Measurements from ENCODE around the gene ZNF500. TPM values are rescaled to one million over a fixed set of nuclear protein-coding genes. Genes with fewer than 3 reads are reported as not detected.

ZNF500 gene
- total and polyA plus RNA-seq, 2 donors (not counting 1 experiment from before 2014, with no cell fraction given): 12.0 to 26.5 TPM

DNA sequence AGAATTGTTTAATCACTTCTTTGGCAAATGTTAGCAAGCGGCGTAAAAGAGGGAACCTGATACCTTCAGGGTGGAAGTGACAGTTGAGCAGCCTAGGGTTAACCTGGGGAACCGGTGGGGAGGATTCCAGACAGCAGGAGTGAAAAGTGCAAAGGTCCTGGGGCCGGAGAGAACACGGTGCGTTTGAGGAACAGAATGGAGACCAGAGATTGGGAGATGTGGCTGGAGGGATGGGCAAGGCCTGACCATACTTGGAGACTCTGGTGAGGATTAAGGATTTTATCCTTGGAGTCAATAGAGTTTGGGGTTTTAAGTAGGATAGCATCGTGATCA, 2.3 kb upstream of the ZNF500 start:
- Histone ChIP-seq H3K79me2 (ENCODE audit: control insufficient read depth, insufficient read depth, low read length) (peaks cover 22% of the 10 kb centered on the region), H3K36me3 (replicated peaks in 1 of 2; ENCODE audit: control extremely low read depth in 1 of 2, control insufficient read depth in 1 of 2, extremely low read depth in 1 of 2, insufficient read depth in 2 of 2, low read length in 1 of 2) (no peaks in the 10 kb centered on the region), H3K27me3 (replicated peaks in 1 of 4; ENCODE audit: control extremely low read depth in 1 of 4, control insufficient read depth in 3 of 4, insufficient read depth in 4 of 4, low read length in 3 of 4) (no peaks in the 10 kb centered on the region), H3K27ac (ENCODE audit: low read length in 2 of 2) (peak overlapping the region; percentile 50 to 70), H3K4me2 (replicated peaks; ENCODE audit: low read depth, low read length, poor library complexity, severe bottlenecking) (peak overlapping the region; percentile 91), H3K9me3 (ENCODE audit: control extremely low read depth in 1 of 3, control insufficient read depth in 2 of 3, insufficient read depth in 1 of 3, low read length in 2 of 3) (no peaks in the 10 kb centered on the region), H4K20me1 (ENCODE audit: control insufficient read depth, insufficient read depth, low read length, poor library complexity, severe bottlenecking) (no peaks in the 10 kb centered on the region), H3K9ac (ENCODE audit: low read length) (no peak overlapping the region), H2AFZ (ENCODE audit: insufficient read depth, low read depth, low read length, poor library complexity, severe bottlenecking) (peak overlapping the region; percentile 99), H3K4me3 (ENCODE audit: control extremely low read depth in 1 of 5, extremely low read depth in 1 of 5, insufficient read depth in 1 of 5, low read depth in 2 of 5, low read length in 4 of 5) (peak overlapping the region in 3 of 5 experiments; percentile 64 to 87 (median 83)), H3K4me1 (ENCODE audit: control insufficient read depth in 2 of 2, insufficient read depth in 2 of 2, low read length in 2 of 2) (peaks cover 15 to 33% of the 10 kb centered on the region in 2 donors)
- H3K27ac Mint-ChIP-seq: peak overlapping the region; percentile 95
- no peaks in the 10 kb centered on the region for H3K27me3 Mint-ChIP-seq
- 79% methylated on average over 7 of the region's 7 CpGs for WGBS (ENCODE audit: insufficient coverage)
- DNase-seq (no peak), ATAC-seq (ENCODE audit: low read depth) (no peak)
- POLR2A ChIA-PET: interaction anchor here (1.4 to 2.6 kb wide), 3 partner anchors 34 to 76 kb away, joined by 5 to 14 read pairs (median 7); partner anchors contain the start of genes ANKS3, DNAAF8, NUDT16L1 and ROGDI
- H3K9me3 Mint-ChIP-seq (ENCODE audit: insufficient read depth): no peaks in the 10 kb centered on the region
- H3K4me1 Mint-ChIP-seq: peaks cover 29% of the 10 kb centered on the region
- intact Hi-C loops (cut with micrococcal nuclease): no loop called here
- CTCF ChIA-PET: interaction anchor here (0.8 to 1.9 kb wide), 2 partner anchors 33 to 35 kb away, joined by 3 to 12 read pairs; partner anchors contain the start of genes ANKS3, DNAAF8 and ROGDI
- H3K4me3 Mint-ChIP-seq: peak overlapping the region; percentile 98
- TF ChIP-seq, protein P1, sequence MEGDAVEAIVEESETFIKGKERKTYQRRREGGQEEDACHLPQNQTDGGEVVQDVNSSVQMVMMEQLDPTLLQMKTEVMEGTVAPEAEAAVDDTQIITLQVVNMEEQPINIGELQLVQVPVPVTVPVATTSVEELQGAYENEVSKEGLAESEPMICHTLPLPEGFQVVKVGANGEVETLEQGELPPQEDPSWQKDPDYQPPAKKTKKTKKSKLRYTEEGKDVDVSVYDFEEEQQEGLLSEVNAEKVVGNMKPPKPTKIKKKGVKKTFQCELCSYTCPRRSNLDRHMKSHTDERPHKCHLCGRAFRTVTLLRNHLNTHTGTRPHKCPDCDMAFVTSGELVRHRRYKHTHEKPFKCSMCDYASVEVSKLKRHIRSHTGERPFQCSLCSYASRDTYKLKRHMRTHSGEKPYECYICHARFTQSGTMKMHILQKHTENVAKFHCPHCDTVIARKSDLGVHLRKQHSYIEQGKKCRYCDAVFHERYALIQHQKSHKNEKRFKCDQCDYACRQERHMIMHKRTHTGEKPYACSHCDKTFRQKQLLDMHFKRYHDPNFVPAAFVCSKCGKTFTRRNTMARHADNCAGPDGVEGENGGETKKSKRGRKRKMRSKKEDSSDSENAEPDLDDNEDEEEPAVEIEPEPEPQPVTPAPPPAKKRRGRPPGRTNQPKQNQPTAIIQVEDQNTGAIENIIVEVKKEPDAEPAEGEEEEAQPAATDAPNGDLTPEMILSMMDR (IDR thresholded peaks at IDR 0.05): no peak
- no peak for TF ChIP-seq EZH2 (IDR thresholded peaks at IDR 0.05; ENCODE audit: borderline replicate concordance, insufficient read depth, low read depth, low read length, poor library complexity, severe bottlenecking)

DNA sequence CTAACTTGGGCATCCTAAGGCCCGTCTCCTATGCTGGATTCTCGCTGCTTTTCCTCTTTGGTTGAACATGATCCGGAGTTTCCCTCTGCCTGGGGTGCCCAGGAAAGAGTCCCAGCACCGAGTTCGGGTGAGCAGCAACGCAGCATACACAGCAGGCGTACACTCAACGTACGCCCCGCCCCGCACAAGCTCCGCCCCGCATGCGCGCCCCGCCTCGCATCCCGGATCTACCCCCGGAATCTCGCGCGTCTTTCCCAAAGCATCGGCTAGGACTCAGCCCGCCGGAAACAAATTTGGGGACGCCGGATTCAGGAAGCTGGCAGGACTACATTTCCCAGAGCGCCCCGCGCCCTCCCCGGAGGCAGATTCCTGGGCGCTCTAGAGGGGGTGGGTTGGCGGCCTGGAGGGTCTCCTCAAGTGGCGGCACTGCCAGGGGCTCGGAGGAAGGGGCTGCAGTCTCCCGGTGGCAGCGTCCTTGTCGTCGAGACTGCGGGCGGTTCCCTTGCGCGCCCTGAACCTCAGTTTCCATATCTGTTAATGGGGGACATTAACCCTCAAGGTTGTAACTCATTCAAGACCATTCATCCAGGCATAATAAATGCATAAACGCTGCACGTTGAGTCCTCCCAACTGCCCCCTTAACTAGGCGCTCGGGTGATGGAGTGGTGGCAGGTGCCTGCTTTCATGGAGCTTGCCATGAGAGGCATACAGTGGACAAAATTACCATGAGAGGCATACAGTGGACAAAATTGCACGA, 1.8 kb upstream of the ZNF500 start:
- peak overlapping the region; percentile 98 for H3K4me3 Mint-ChIP-seq
- H3K27ac Mint-ChIP-seq: peak overlapping the region; percentile 95
- ChIA-PET CTCF (interaction anchor here (0.5 to 1.9 kb wide), 2 partner anchors 29 to 34 kb away, joined by 3 to 12 read pairs; partner anchors contain the start of genes ANKS3 and DNAAF8), POLR2A (interaction anchor here (1.4 to 2.6 kb wide), 3 partner anchors 34 to 75 kb away, joined by 5 to 14 read pairs (median 7); partner anchors contain the start of genes ANKS3, DNAAF8, NUDT16L1 and ROGDI)
- Histone ChIP-seq H3K9me3 (ENCODE audit: control extremely low read depth in 1 of 3, control insufficient read depth in 2 of 3, insufficient read depth in 1 of 3, low read length in 2 of 3) (no peaks in the 10 kb centered on the region), H3K4me2 (replicated peaks; ENCODE audit: low read depth, low read length, poor library complexity, severe bottlenecking) (peak overlapping the region; percentile 91), H3K9ac (ENCODE audit: low read length) (peak overlapping the region; percentile 79), H3K27ac (ENCODE audit: low read length in 2 of 2) (peak overlapping the region; percentile 50 to 70), H3K27me3 (replicated peaks in 1 of 4; ENCODE audit: control extremely low read depth in 1 of 4, control insufficient read depth in 3 of 4, insufficient read depth in 4 of 4, low read length in 3 of 4) (no peaks in the 10 kb centered on the region), H2AFZ (ENCODE audit: insufficient read depth, low read depth, low read length, poor library complexity, severe bottlenecking) (peak overlapping the region; percentile 99), H3K4me3 (ENCODE audit: control extremely low read depth in 1 of 5, extremely low read depth in 1 of 5, insufficient read depth in 1 of 5, low read depth in 2 of 5, low read length in 4 of 5) (peak overlapping the region; percentile 63 to 87 (median 73)), H3K79me2 (ENCODE audit: control insufficient read depth, insufficient read depth, low read length) (peaks cover 22% of the 10 kb centered on the region), H3K4me1 (ENCODE audit: control insufficient read depth in 2 of 2, insufficient read depth in 2 of 2, low read length in 2 of 2) (peaks cover 15 to 33% of the 10 kb centered on the region in 2 donors), H4K20me1 (ENCODE audit: control insufficient read depth, insufficient read depth, low read length, poor library complexity, severe bottlenecking) (no peaks in the 10 kb centered on the region), H3K36me3 (replicated peaks in 1 of 2; ENCODE audit: control extremely low read depth in 1 of 2, control insufficient read depth in 1 of 2, extremely low read depth in 1 of 2, insufficient read depth in 2 of 2, low read length in 1 of 2) (peaks cover 0 to 3% of the 10 kb centered on the region in 2 experiments)
- no peaks in the 10 kb centered on the region for H3K27me3 Mint-ChIP-seq
- intact Hi-C loops (cut with micrococcal nuclease): loop anchor here (1.0 kb wide), 2 partner anchors 75 to 263 kb away; partner anchors contain the start of gene NUDT16L1
- TF ChIP-seq, protein P1 (IDR thresholded peaks at IDR 0.05): no peak
- TF ChIP-seq EZH2 (IDR thresholded peaks at IDR 0.05; ENCODE audit: borderline replicate concordance, insufficient read depth, low read depth, low read length, poor library complexity, severe bottlenecking): no peak
- DNase-seq (peak; percentile 87), ATAC-seq (ENCODE audit: low read depth) (peak; percentile 66)
- peaks cover 31% of the 10 kb centered on the region for H3K4me1 Mint-ChIP-seq
- H3K9me3 Mint-ChIP-seq (ENCODE audit: insufficient read depth): no peaks in the 10 kb centered on the region
- 3% methylated on average over 42 of the region's 48 CpGs for WGBS (ENCODE audit: insufficient coverage)

Data from B cell (primary cell).